Measurements from ENCODE around the gene SMARCD3.

GRCh38 chr7:151273651-151274390, 25.3 kb upstream of the SMARCD3 start:
- TF ChIP-seq CTCF (IDR thresholded peaks at IDR 0.05) (no peak), POLR2A (IDR thresholded peaks at IDR 0.05) (no peak)
